GM18507 (cell line): Measurements from ENCODE around the gene ZNF280C.
A peak's percentile ranks its signal among the peaks of the same experiment; 100 is the strongest.

Experiments used
- DNase-seq: peaks from one replicate; pipeline ENCODE4 v3.0.0; 2011; ENCODE audit warnings: low read depth; ENCODE audit not compliant: insufficient read length; ENCODE audit errors: extremely low spot score
- FAIRE-seq: peaks from 2 replicates; lab custom pipeline; 2011; peaks lifted over from hg19 to GRCh38; lab: Jason Lieb, UNC

Gene ZNF280C

GRCh38 chrX:130184168-130184567, 84.5 kb downstream of the ZNF280C start:
- DNase-seq (no peak), FAIRE-seq (no peak)

- FAIRE-seq = no peak
- no peak for DNase-seq
These were observed 89.0 kb downstream of the ZNF280C start for GRCh38 chrX:130179579-130180215.

GRCh38 chrX:130179170-130179569, 89.5 kb downstream of the ZNF280C start:
- FAIRE-seq = no peak

GRCh38 chrX:130176942-130177341, 91.8 kb downstream of the ZNF280C start:
- no peak for FAIRE-seq
- no peak for DNase-seq

More at GRCh38 chrX:130179170-130179569, 89.5 kb downstream of the ZNF280C start:
- DNase-seq = no peak

GRCh38 chrX:130176354-130176776, 92.3 kb downstream of the ZNF280C start:
- FAIRE-seq = peak; percentile 93
- DNase-seq = no peak

GRCh38 chrX:130174937-130175336, 93.8 kb downstream of the ZNF280C start:
- FAIRE-seq (no peak), DNase-seq (no peak)

GRCh38 chrX:130174045-130174704, 94.5 kb downstream of the ZNF280C start:
- FAIRE-seq (no peak), DNase-seq (no peak)

GRCh38 chrX:130173190-130173895, 95.4 kb downstream of the ZNF280C start:
- DNase-seq (no peak), FAIRE-seq (peak; percentile 94)

- DNase-seq (no peak), FAIRE-seq (no peak)
These were observed 96.4 kb downstream of the ZNF280C start for GRCh38 chrX:130172127-130172845.

- DNase-seq = no peak
- peak; percentile 65 for FAIRE-seq
These were observed 97.1 kb downstream of the ZNF280C start, which contains the start of gene RAB33A for GRCh38 chrX:130171446-130172126. Gene RAB33A (plus strand): TSS chrX:130171962. CDS start chrX:130172063, 101 bp downstream.

- DNase-seq (no peak), FAIRE-seq (peak; percentile 90)
These were observed 97.8 kb downstream of the ZNF280C start for GRCh38 chrX:130170752-130171445.

GRCh38 chrX:130167040-130167439, 101.7 kb downstream of the ZNF280C start:
- DNase-seq = no peak

GRCh38 chrX:130166503-130166777, 102.3 kb downstream of the ZNF280C start:
- FAIRE-seq (no peak), DNase-seq (no peak)

More at GRCh38 chrX:130167040-130167439, 101.7 kb downstream of the ZNF280C start:
- FAIRE-seq = peak; percentile 51

GRCh38 chrX:130165703-130166502, 102.8 kb downstream of the ZNF280C start, which contains the start of gene AIFM1:
Gene AIFM1 (minus strand): TSS chrX:130165841. CDS start chrX:130165656, 185 bp downstream.
- peak; percentile 60 for DNase-seq
- peak; percentile 93 for FAIRE-seq

GRCh38 chrX:130165181-130165702, 103.5 kb downstream of the ZNF280C start:
- FAIRE-seq = no peak

GRCh38 chrX:130163398-130163797, 105.3 kb downstream of the ZNF280C start:
- no peak for FAIRE-seq
- DNase-seq = no peak

More at GRCh38 chrX:130165181-130165702, 103.5 kb downstream of the ZNF280C start:
- no peak for DNase-seq

GRCh38 chrX:130162094-130162735, 106.5 kb downstream of the ZNF280C start:
- DNase-seq (no peak), FAIRE-seq (no peak)
